GM10248 (cell line): ENCODE results near the gene KANSL1L.
A peak's percentile ranks its signal among the peaks of the same experiment; 100 is the strongest.

Experiments
- CTCF ChIA-PET: fragments of 300-600 bp; sonication (Branson Sonifier 250); formaldehyde crosslinking; extraction: SDS; loops from one replicate; lab custom pipeline; 2021; ENCODE audit warnings: antibody characterized with exemption; lab: Yijun Ruan, JAX
- POLR2A ChIA-PET: fragments of 350-650 bp; sonication (Branson Sonifier 250); formaldehyde crosslinking; extraction: SDS; loops from one replicate; lab custom pipeline; 2020; ENCODE audit warnings: antibody characterized with exemption; lab: Yijun Ruan, JAX
- DNase-seq: peaks from one replicate; pipeline ENCODE4 v3.0.0; 2012; ENCODE audit errors: extremely low spot score
- TF ChIP-seq, protein P1 (sequence below): IDR thresholded peaks from 2 replicates; pipeline ENCODE4 v1.5.1; 2012; ENCODE audit warnings: mild to moderate bottlenecking, low read depth; ENCODE audit errors: extremely low read depth, missing control alignments, control extremely low read depth

KANSL1L gene

GRCh38 chr2:210170196-210170445 lies 1.1 kb downstream of the KANSL1L start:
- CTCF ChIA-PET, result no interaction called here
- TF ChIP-seq, protein P1, sequence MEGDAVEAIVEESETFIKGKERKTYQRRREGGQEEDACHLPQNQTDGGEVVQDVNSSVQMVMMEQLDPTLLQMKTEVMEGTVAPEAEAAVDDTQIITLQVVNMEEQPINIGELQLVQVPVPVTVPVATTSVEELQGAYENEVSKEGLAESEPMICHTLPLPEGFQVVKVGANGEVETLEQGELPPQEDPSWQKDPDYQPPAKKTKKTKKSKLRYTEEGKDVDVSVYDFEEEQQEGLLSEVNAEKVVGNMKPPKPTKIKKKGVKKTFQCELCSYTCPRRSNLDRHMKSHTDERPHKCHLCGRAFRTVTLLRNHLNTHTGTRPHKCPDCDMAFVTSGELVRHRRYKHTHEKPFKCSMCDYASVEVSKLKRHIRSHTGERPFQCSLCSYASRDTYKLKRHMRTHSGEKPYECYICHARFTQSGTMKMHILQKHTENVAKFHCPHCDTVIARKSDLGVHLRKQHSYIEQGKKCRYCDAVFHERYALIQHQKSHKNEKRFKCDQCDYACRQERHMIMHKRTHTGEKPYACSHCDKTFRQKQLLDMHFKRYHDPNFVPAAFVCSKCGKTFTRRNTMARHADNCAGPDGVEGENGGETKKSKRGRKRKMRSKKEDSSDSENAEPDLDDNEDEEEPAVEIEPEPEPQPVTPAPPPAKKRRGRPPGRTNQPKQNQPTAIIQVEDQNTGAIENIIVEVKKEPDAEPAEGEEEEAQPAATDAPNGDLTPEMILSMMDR, result no peak
- POLR2A ChIA-PET, result no interaction called here
- no peak for DNase-seq

- DNase-seq, result peak; percentile 24
- ChIA-PET CTCF (no interaction called here), POLR2A (no interaction called here)
- TF ChIP-seq, protein P1, result no peak
Observed at GRCh38 chr2:210169516-210170195, 1.6 kb downstream of the KANSL1L start.

DNA sequence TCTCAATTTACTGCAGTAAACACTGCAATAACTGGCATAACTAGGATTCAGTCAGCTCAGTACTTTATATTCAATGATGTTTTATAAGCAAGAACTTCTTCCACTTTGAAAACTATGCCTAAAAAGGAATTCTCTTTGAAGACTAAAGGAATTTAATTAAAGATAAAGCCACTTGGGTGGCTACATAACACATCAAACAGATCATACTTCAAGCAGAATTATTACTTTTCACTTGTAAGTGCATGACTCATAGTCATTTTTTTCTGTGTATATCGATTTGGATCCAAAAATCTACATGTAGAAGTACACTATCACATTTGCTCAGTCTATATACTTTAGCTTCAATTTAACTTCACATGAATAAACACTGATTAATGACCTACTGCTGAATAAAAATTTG lies 4.0 kb downstream of the KANSL1L start:
- ChIA-PET CTCF (interaction anchor here (1.2 kb wide), 1 partner anchor 10 kb away, joined by 4 read pairs; no protein-coding TSS in a partner anchor), POLR2A (no interaction called here)
- TF ChIP-seq, protein P1, result no peak
- no peak for DNase-seq

DNA sequence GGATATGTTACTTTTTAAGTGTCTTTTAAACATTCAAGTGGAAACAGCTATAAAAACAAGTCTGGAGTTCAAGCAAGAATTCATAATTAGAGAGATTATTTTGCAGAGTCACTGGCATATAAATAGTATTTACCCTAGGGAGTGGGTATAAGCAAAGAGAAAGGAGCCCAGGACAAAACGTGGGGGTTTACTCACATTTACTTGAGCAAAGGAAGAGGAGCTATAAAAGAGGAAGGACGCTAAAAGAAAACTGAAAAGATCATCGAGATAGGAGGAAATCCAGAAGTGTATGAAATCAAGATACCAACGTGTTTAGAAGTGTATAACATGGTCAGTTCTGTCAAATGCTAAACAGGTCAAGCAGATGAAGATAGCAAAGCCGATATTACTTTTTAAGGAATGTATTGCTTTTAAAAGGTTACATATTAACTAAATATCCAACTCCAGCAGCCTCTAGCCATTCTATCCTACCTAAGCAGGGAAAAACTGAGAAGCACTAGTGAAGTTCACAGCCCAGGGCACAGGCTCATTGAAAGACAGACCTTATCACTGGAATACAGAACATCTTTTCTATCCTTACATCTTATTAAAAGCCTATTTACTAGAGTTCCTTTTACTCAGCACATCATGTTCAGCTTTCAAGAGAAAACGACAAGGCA lies 8.6 kb downstream of the KANSL1L start:
- ChIA-PET POLR2A (no interaction called here), CTCF (no interaction called here)
- TF ChIP-seq, protein P1, result no peak
- DNase-seq, result no peak

DNA sequence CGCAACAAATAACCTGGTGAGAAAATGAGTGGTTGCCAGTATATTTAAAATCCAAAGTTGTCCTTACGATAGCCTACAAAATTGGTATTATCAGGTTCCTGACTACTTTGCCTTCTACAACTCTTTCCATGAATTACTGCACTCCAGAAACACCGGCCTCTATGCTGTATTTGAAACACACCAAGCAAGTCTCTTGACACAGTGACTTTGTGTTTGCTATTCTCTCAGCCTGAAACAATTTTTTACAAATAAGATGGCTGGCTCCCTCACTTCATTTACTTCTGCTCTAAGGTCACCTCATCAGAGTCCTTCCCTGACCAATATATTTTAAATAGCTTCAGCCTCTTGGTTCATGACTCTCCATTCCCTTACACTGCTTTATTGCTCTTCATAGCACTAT lies 12.2 kb downstream of the KANSL1L start:
- no peak for DNase-seq
- POLR2A ChIA-PET, result no interaction called here
- CTCF ChIA-PET, result interaction anchor here (1.1 to 1.2 kb wide), 3 partner anchors 12 to 40 kb away, joined by 3 to 6 read pairs (median 5); no protein-coding TSS in a partner anchor
- TF ChIP-seq, protein P1, result no peak

GRCh38 chr2:210158236-210158635 lies 13.0 kb downstream of the KANSL1L start:
- CTCF ChIA-PET, result interaction anchor here (1.0 to 1.2 kb wide), 4 partner anchors 11 to 79 kb away, joined by 3 to 6 read pairs (median 4); no protein-coding TSS in a partner anchor
- TF ChIP-seq, protein P1, result no peak
- DNase-seq, result no peak
- POLR2A ChIA-PET, result no interaction called here
